SK-N-MC (cell line): ENCODE data around the gene SUFU.
"Not testable (repeated sequence)": the region's sequence is repeated elsewhere in the genome, so short reads cannot be mapped to it uniquely, and the experiment has no call there.

Source experiments
- DNase-seq: peaks from one replicate; pipeline ENCODE4 v3.0.0-alpha.2; 2011; ENCODE audit warnings: low read depth, low spot score
- H3K27ac ChIP-seq: fragments of 200-600 bp; sonication (generic); 2 replicates; pipeline ENCODE4 v1.5.1; 2016; ENCODE audit warnings: mixed run types
- H3K36me3 ChIP-seq: fragments of 200-600 bp; sonication (generic); 2 replicates; pipeline ENCODE4 v1.6.1; 2017; ENCODE audit warnings: antibody characterized with exemption, low read length, mixed read lengths; ENCODE audit not compliant: insufficient read depth
- H3K4me3 ChIP-seq: fragments of 200-600 bp; sonication (generic); 2 replicates; pipeline ENCODE4 v1.5.1; 2016
- H3K9ac ChIP-seq: fragments of 200-600 bp; sonication (generic); 2 replicates; pipeline ENCODE4 v1.8.0; 2017; ENCODE audit warnings: mixed run types, mixed read lengths; ENCODE audit not compliant: insufficient read length
- H3K9me3 ChIP-seq: fragments of 200-600 bp; sonication (generic); 2 replicates; pipeline ENCODE4 v1.6.1; 2017; ENCODE audit warnings: low read depth, mild to moderate bottlenecking, antibody characterized with exemption, low read length, moderate library complexity, mixed read lengths
- EZH2 ChIP-seq: fragments of 200-600 bp; sonication (generic); IDR thresholded peaks from one replicate; pipeline ENCODE4 v1.6.1; 2017; ENCODE audit warnings: antibody characterized with exemption
- FOXP2 ChIP-seq: optimal IDR thresholded peaks from 2 replicates; pipeline ENCODE3; 2011; ENCODE audit warnings: mild to moderate bottlenecking, moderate library complexity; ENCODE audit not compliant: insufficient read depth; ENCODE audit errors: extremely low read length, control extremely low read depth
- POLR2AphosphoS5 ChIP-seq: IDR thresholded peaks from 2 replicates; pipeline ENCODE4 v1.6.1; 2012; ENCODE audit warnings: mild to moderate bottlenecking, low read depth, low read length, borderline replicate concordance

Gene SUFU

GRCh38 chr10:102657984-102658724 is 154.4 kb downstream of the SUFU start:
- Histone ChIP-seq H3K9me3 (no peaks in the 10 kb centered on the region), H3K27ac (no peak overlapping the region), H3K9ac (no peak overlapping the region), H3K4me3 (no peak overlapping the region), H3K36me3 (no peaks in the 10 kb centered on the region)
- DNase-seq, result no peak
- no peak for TF ChIP-seq EZH2
- TF ChIP-seq FOXP2, result no peak
- TF ChIP-seq POLR2AphosphoS5, result no peak

GRCh38 chr10:102658802-102659201 is 155.0 kb downstream of the SUFU start:
- no peak overlapping the region for H3K4me3 ChIP-seq
- no peak overlapping the region for H3K9ac ChIP-seq
- TF ChIP-seq POLR2AphosphoS5 (no peak), FOXP2 (no peak), EZH2 (no peak)
- H3K9me3 ChIP-seq, result no peaks in the 10 kb centered on the region
- no peak overlapping the region for H3K27ac ChIP-seq
- H3K36me3 ChIP-seq, result no peaks in the 10 kb centered on the region
- no peak for DNase-seq

- Histone ChIP-seq H3K27ac (no peak overlapping the region), H3K9me3 (no peaks in the 10 kb centered on the region), H3K4me3 (no peak overlapping the region), H3K36me3 (no peaks in the 10 kb centered on the region), H3K9ac (no peak overlapping the region)
- DNase-seq, result no peak
- no peak for TF ChIP-seq POLR2AphosphoS5
- no peak for TF ChIP-seq EZH2
- no peak for TF ChIP-seq FOXP2
Measured at GRCh38 chr10:102660888-102661657, 157.3 kb downstream of the SUFU start.

- H3K36me3 ChIP-seq, result no peaks in the 10 kb centered on the region
- no peak for TF ChIP-seq EZH2
- TF ChIP-seq POLR2AphosphoS5, result no peak
- TF ChIP-seq FOXP2, result no peak
- H3K27ac ChIP-seq, result no peak overlapping the region
- no peak overlapping the region for H3K4me3 ChIP-seq
- DNase-seq, result no peak
- H3K9ac ChIP-seq, result no peak overlapping the region
- no peaks in the 10 kb centered on the region for H3K9me3 ChIP-seq
Measured at GRCh38 chr10:102661658-102662028, 157.9 kb downstream of the SUFU start.

GRCh38 chr10:102665904-102666509 is 162.2 kb downstream of the SUFU start:
- H3K4me3 ChIP-seq, result no peak overlapping the region
- TF ChIP-seq POLR2AphosphoS5, result no peak
- no peak for DNase-seq
- H3K36me3 ChIP-seq, result no peaks in the 10 kb centered on the region
- H3K9ac ChIP-seq, result no peak overlapping the region
- H3K9me3 ChIP-seq, result no peaks in the 10 kb centered on the region
- no peak overlapping the region for H3K27ac ChIP-seq

- not testable (repeated sequence) for DNase-seq, H3K36me3 ChIP-seq, H3K9me3 ChIP-seq, H3K27ac ChIP-seq, H3K9ac ChIP-seq, H3K4me3 ChIP-seq
Measured at GRCh38 chr10:102667411-102667810, 163.6 kb downstream of the SUFU start.

GRCh38 chr10:102668326-102669107 is 164.7 kb downstream of the SUFU start:
- Histone ChIP-seq H3K4me3 (no peak overlapping the region), H3K36me3 (no peaks in the 10 kb centered on the region), H3K9ac (no peak overlapping the region), H3K27ac (no peak overlapping the region), H3K9me3 (no peaks in the 10 kb centered on the region)
- no peak for TF ChIP-seq EZH2
- TF ChIP-seq POLR2AphosphoS5, result no peak
- TF ChIP-seq FOXP2, result no peak
- DNase-seq, result no peak

GRCh38 chr10:102669206-102670064 is 165.7 kb downstream of the SUFU start:
- H3K9me3 ChIP-seq, result no peaks in the 10 kb centered on the region
- no peak for DNase-seq
- no peak for TF ChIP-seq POLR2AphosphoS5
- TF ChIP-seq EZH2, result no peak
- TF ChIP-seq FOXP2, result no peak
- H3K9ac ChIP-seq, result no peak overlapping the region
- H3K4me3 ChIP-seq, result no peak overlapping the region
- H3K27ac ChIP-seq, result no peak overlapping the region
- H3K36me3 ChIP-seq, result no peaks in the 10 kb centered on the region
